Nephron (organoid): ENCODE results near the gene SLC44A5.

Experiments
- H3K27ac Mint-ChIP-seq, 3 experiments: 2 replicates each; pipeline ENCODE4 v1.8.0; 2020; ENCODE audit warnings: mixed read lengths in 3 of 3, mild to moderate bottlenecking in 2 of 3, moderate library complexity in 1 of 3
- H3K27me3 Mint-ChIP-seq: 2 replicates; pipeline ENCODE4 v1.8.0; 2021; ENCODE audit warnings: low read depth, mild to moderate bottlenecking, moderate library complexity, mixed read lengths
- H3K36me3 Mint-ChIP-seq: 2 replicates; pipeline ENCODE4 v1.8.0; 2020; ENCODE audit warnings: low read depth, mixed read lengths
- H3K4me1 Mint-ChIP-seq: 2 replicates; pipeline ENCODE4 v1.8.0; 2020; ENCODE audit warnings: mixed read lengths
- H3K4me3 Mint-ChIP-seq, 3 experiments: 2 replicates each; pipeline ENCODE4 v1.8.0; 2020; ENCODE audit warnings: mild to moderate bottlenecking in 3 of 3, mixed read lengths in 3 of 3, moderate library complexity in 2 of 3
- H3K9me3 Mint-ChIP-seq: 2 replicates; pipeline ENCODE4 v1.8.0; 2020; ENCODE audit warnings: mixed read lengths
- TF ChIP-seq, protein P1 (sequence below), 3 experiments: fragments of 200-600 bp; sonication (generic); IDR thresholded peaks; one replicate each; pipeline ENCODE4 v1.5.0; 2021; ENCODE audit warnings: antibody characterized with exemption in 3 of 3; ENCODE audit not compliant: unreplicated experiment in 3 of 3

SLC44A5 gene

DNA sequence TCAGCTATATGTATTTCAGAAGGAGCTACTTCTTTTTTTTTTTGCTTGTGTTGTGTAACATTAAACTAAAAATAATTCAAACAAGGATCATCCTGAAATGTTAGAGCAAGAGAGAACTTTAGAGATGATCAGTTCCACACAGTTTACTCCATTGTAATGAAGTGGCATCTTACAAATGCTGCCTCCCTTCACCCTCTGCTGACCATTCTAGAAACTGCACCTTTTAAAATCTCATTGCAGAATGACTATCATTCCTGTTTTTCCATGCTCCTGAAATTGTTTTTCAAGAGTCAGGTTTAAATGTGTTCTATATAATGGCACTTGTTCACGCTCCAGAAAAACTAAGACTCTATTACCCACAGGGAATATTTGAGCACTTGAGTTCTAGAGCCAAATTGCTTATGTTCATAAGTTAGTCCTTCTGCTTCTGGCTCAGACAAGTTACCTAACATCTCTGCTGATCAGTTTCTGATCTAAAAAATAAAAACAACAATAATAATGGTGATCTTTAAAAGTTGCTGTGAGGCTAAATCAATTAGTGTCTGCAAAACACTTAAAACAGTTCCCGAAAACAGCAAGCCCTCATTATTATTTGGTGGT lies 21.5 kb upstream of the SLC44A5 start:
- Mint-ChIP-seq H3K9me3 (no peaks in the 10 kb centered on the region), H3K36me3 (no peaks in the 10 kb centered on the region), H3K27me3 (peaks cover 4% of the 10 kb centered on the region), H3K27ac (no peak overlapping the region), H3K4me3 (no peak overlapping the region), H3K4me1 (no peaks in the 10 kb centered on the region)
- TF ChIP-seq, protein P1, sequence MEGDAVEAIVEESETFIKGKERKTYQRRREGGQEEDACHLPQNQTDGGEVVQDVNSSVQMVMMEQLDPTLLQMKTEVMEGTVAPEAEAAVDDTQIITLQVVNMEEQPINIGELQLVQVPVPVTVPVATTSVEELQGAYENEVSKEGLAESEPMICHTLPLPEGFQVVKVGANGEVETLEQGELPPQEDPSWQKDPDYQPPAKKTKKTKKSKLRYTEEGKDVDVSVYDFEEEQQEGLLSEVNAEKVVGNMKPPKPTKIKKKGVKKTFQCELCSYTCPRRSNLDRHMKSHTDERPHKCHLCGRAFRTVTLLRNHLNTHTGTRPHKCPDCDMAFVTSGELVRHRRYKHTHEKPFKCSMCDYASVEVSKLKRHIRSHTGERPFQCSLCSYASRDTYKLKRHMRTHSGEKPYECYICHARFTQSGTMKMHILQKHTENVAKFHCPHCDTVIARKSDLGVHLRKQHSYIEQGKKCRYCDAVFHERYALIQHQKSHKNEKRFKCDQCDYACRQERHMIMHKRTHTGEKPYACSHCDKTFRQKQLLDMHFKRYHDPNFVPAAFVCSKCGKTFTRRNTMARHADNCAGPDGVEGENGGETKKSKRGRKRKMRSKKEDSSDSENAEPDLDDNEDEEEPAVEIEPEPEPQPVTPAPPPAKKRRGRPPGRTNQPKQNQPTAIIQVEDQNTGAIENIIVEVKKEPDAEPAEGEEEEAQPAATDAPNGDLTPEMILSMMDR (IDR thresholded peaks at IDR 0.05; ENCODE audit: unreplicated experiment in 3 of 3), result peak; percentile 79 to 86 (median 83)

DNA sequence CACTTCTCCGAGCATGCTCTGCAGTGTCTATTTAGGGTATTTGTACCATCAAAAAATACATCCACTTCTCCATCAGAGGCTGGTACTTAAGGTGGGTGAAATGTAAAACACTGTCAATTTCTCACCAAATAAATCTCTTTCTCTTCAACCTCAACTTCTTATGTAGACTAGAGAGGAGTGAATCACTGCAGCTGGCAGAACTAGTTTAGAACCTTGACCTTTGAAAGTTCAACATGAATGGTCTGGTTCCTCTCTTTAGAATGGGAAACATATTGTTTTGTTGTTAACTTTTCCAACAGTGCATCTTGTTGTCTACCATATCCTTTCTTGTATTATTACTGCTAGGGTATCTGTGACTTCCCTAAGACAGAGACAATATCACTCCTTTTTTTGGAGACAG lies 20.1 kb upstream of the SLC44A5 start:
- peaks cover 6% of the 10 kb centered on the region for H3K27me3 Mint-ChIP-seq

DNA sequence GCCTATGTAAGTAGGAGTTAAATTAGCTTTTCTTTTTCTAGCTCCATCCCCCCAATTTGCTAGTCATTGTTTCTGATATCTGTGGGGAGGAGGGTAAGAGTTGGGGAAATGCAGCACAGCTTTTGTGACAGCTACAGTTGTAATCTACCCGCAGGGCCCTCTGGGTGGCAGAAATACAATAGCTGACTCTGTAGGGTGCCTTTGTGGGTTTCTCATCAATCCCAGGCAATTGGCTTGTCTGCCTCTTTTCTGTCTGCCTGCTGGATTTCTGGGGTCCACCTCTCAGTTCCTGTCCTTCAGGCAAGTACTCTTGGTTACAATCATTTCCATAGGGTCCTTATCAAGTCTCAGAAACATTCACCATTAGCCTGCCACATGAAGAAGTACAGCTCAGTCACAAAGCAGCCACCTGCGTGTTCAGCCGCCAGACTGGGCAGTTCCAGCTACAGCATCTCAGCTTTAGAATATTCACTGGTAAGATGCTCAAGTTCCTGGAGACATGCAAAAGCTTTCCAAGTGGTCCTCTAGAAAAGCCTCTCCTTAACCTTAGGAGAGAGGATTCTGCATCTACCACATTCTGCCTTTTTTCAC lies 19.2 kb upstream of the SLC44A5 start:
- Mint-ChIP-seq H3K27me3 (peaks cover 6% of the 10 kb centered on the region), H3K9me3 (no peaks in the 10 kb centered on the region), H3K4me3 (no peak overlapping the region), H3K4me1 (no peaks in the 10 kb centered on the region), H3K36me3 (no peaks in the 10 kb centered on the region), H3K27ac (no peak overlapping the region)
- TF ChIP-seq, protein P1 (IDR thresholded peaks at IDR 0.05; ENCODE audit: unreplicated experiment in 3 of 3), result no peak

More for the DNA sequence above, 20.1 kb upstream of the SLC44A5 start:
- no peak overlapping the region for H3K4me3 Mint-ChIP-seq
- H3K9me3 Mint-ChIP-seq, result no peaks in the 10 kb centered on the region
- H3K4me1 Mint-ChIP-seq, result no peaks in the 10 kb centered on the region
- H3K36me3 Mint-ChIP-seq, result no peaks in the 10 kb centered on the region
- no peak overlapping the region for H3K27ac Mint-ChIP-seq
- TF ChIP-seq, protein P1 (IDR thresholded peaks at IDR 0.05; ENCODE audit: unreplicated experiment in 3 of 3), result no peak

DNA sequence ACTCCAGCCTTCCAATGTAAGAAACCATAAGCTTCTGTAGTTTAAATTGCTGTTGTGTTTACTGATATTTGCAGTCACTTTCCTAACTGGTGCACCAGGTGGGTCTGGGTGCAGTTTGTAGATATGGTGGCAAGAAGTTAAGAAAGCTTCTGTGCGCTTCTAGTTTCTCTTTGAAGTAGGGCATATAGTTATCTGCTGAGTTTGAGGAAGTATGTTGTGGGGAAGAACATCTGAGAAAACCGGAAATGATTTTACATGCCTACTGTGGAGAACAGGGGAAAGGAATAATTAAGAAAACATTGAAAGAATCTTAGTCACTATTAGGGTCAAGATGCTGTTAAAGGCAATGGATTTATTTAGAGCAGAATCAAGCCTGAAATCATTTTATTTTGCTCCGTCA lies 14.9 kb upstream of the SLC44A5 start:
- H3K4me3 Mint-ChIP-seq, result no peak overlapping the region
- H3K27ac Mint-ChIP-seq, result no peak overlapping the region
- peaks cover 11% of the 10 kb centered on the region for H3K27me3 Mint-ChIP-seq
- TF ChIP-seq, protein P1 (IDR thresholded peaks at IDR 0.05; ENCODE audit: unreplicated experiment in 3 of 3), result no peak
- no peaks in the 10 kb centered on the region for H3K4me1 Mint-ChIP-seq
- H3K36me3 Mint-ChIP-seq, result no peaks in the 10 kb centered on the region
- H3K9me3 Mint-ChIP-seq, result no peaks in the 10 kb centered on the region

DNA sequence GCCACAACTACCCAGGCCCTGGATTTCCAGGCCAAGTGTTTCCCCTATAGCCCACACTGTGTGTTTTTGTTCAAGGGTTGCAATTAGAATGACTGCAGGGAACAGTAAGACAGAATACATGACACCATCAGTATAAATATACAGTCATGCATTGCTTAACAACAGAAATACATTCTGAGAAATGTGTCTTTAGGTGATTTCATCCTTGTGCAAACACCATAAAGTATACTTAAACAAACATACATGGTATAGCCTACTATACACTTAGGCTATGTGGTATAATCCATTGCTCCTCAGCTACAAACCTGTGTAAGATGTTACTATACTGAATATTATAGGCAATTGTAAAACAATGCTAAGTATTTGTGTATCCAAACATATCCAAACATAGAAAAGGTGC lies 7.5 kb upstream of the SLC44A5 start:
- H3K36me3 Mint-ChIP-seq, result no peaks in the 10 kb centered on the region
- no peak overlapping the region for H3K4me3 Mint-ChIP-seq
- no peak overlapping the region for H3K27ac Mint-ChIP-seq
- H3K4me1 Mint-ChIP-seq, result peaks cover 22% of the 10 kb centered on the region
- no peaks in the 10 kb centered on the region for H3K9me3 Mint-ChIP-seq
- TF ChIP-seq, protein P1 (IDR thresholded peaks at IDR 0.05; ENCODE audit: unreplicated experiment in 3 of 3), result no peak
- H3K27me3 Mint-ChIP-seq, result peaks cover 63% of the 10 kb centered on the region
